Thymus (tissue), 11 donors: ENCODE results near the gene NADSYN1. TPM values are rescaled to one million over a fixed set of nuclear protein-coding genes. Genes with fewer than 3 reads are reported as not detected.

ENCODE experiments used
- DNase-seq, 9 donors: peaks; one replicate each; pipeline ENCODE4 v3.0.0-alpha.2; 2013; ENCODE audit warnings: low spot score in 9 of 9, low read depth in 6 of 9, missing footprints in 1 of 9
- H3K27ac ChIP-seq, 2 donors: one replicate each; pipeline ENCODE4 v1.5.1; 2013; ENCODE audit warnings: control low read depth in 1 of 2, low read depth in 1 of 2, low read length in 1 of 2, mild to moderate bottlenecking in 1 of 2, moderate library complexity in 1 of 2
- H3K27me3 ChIP-seq, 2 donors: one replicate each; pipeline ENCODE4 v1.5.1; 2013; ENCODE audit warnings: low read length in 1 of 2; ENCODE audit not compliant: control insufficient read depth in 2 of 2, insufficient read depth in 1 of 2
- H3K36me3 ChIP-seq, 2 donors: one replicate each; pipeline ENCODE4 v1.5.1; 2013; ENCODE audit warnings: low read length in 1 of 2, mild to moderate bottlenecking in 1 of 2, moderate library complexity in 1 of 2; ENCODE audit not compliant: control insufficient read depth in 2 of 2, insufficient read depth in 2 of 2
- H3K4me1 ChIP-seq, 2 donors: one replicate each; pipeline ENCODE4 v1.5.1; 2013; ENCODE audit warnings: low read length in 2 of 2; ENCODE audit not compliant: control insufficient read depth in 2 of 2, insufficient read depth in 2 of 2
- H3K4me3 ChIP-seq, 2 donors: one replicate each; pipeline ENCODE4 v1.5.1; 2013; ENCODE audit warnings: low read length in 2 of 2, control low read depth in 1 of 2, mild to moderate bottlenecking in 1 of 2
- H3K9me3 ChIP-seq, 2 donors: one replicate each; pipeline ENCODE4 v1.5.1; 2013; ENCODE audit warnings: low read length in 1 of 2, mild to moderate bottlenecking in 1 of 2; ENCODE audit not compliant: control insufficient read depth in 2 of 2, insufficient read depth in 1 of 2
- WGBS: extraction: QIAGEN DNeasy Blood & Tissue Kit; methylation state at CpG from one replicate; pipeline ENCODE4 v1.1.7; 2013; 5-methylcytosine and 5-hydroxymethylcytosine counted together
- polyA plus RNA-seq: library from polyadenylated mRNA; stranded (reverse); fragments of 200-250 nt; gene quantifications from one replicate; pipeline ENCODE4 v1.2.3, GENCODE V29; 2013
- total RNA-seq: library from RNA; stranded (reverse); fragments of 120-200 nt; gene quantifications from one replicate; pipeline ENCODE4 v1.2.4, GENCODE V29; 2013
- donor health status: healthy.

NADSYN1 gene
- total and polyA plus RNA-seq, 2 donors: 47.9 to 113 TPM

DNA sequence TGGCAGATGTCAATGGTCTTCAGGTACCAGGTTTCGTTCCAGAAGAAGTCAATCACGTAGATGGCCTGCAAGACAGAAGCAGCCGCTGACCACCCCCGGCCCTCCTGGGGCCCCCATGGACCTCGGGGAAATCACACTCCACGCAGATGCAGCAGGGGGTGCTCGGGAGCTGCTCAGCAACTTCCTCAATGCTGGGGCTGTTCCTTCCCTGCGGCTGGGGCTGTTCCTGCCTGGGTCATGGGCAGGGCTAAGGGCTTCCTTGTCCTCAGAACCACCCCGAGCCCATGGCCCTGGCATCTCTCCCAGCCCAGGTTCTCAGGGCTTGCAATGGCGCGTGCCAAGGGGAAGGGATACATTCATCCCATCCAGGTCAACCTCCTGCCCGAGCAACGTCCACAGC lies 15.1 kb upstream of the NADSYN1 start:
- WGBS: 86% methylated on average over 13 of the region's 13 CpGs
- H3K36me3 ChIP-seq: peaks cover 3 to 13% of the 10 kb centered on the region in 2 donors
- no peaks in the 10 kb centered on the region for H3K4me1 ChIP-seq
- no peak overlapping the region for H3K27ac ChIP-seq
- H3K4me3 ChIP-seq: no peak overlapping the region
- no peak for DNase-seq
- H3K9me3 ChIP-seq: no peaks in the 10 kb centered on the region
- no peaks in the 10 kb centered on the region for H3K27me3 ChIP-seq

DNA sequence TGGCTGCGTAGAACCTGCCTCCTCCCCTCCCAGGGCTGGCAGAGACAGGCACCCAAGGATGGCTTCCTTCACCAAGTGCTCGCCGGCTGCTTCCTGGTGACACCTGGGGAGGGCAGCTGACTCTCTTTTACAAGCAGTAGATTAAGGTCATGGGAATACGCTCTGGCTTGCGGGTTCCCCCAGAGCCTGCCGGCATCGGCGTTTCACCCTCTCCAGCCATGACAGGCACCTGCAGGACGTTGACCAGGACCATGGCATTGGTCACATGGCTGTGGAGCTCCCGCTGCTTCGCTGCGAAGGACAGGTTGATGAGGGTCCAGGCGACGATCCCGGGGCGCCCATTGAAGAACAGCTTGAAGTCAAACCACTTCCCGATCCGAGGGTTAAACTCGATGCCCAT lies 14.4 kb upstream of the NADSYN1 start:
- H3K27me3 ChIP-seq: no peaks in the 10 kb centered on the region
- H3K4me3 ChIP-seq: no peak overlapping the region
- H3K27ac ChIP-seq: no peak overlapping the region
- no peaks in the 10 kb centered on the region for H3K9me3 ChIP-seq
- WGBS: 98% methylated on average over 19 of the region's 19 CpGs
- H3K36me3 ChIP-seq: peaks cover 10 to 18% of the 10 kb centered on the region in 2 donors
- H3K4me1 ChIP-seq: no peaks in the 10 kb centered on the region
- DNase-seq: no peak

DNA sequence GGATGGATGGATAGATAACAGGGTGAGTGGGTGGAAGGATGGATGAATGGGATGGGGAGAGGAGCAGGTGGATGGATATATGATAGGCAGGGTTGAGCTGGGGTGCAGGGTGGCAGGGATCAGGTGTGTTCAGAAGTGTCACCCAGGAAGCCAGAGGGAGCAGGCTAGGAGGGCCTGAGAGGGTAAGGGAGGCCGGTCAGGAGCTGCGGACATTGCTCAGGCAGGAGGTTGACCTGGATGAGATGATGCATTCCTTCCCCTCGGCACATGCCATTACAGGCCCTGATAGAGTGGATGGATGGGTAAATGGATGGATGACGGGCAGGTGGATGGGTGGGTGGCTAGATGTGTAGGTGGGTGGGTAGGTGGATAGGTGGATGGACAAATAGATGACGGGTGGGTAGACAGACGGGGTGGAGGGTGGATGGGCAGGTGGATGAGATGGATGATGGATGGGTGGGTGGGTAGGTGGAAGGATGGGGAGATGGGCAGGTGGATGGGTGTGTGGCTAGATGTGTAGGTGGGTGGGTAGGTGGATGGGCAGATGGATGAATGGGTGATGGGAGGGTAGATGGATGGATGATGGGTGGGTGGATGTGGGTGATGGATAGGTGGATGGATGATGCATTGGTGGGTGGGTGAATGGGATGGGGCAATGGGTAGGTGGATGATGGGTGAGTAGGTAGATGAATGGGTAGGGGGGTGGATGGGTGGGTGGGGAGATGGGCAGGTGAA lies 12.8 kb upstream of the NADSYN1 start:
- Histone ChIP-seq H3K27me3 (no peaks in the 10 kb centered on the region), H3K9me3 (no peaks in the 10 kb centered on the region), H3K27ac (no peak overlapping the region), H3K4me3 (no peak overlapping the region), H3K4me1 (no peaks in the 10 kb centered on the region), H3K36me3 (peaks cover 16 to 19% of the 10 kb centered on the region in 2 donors)
- no peak for DNase-seq
- 98% methylated on average over 6 of the region's 6 CpGs for WGBS

DNA sequence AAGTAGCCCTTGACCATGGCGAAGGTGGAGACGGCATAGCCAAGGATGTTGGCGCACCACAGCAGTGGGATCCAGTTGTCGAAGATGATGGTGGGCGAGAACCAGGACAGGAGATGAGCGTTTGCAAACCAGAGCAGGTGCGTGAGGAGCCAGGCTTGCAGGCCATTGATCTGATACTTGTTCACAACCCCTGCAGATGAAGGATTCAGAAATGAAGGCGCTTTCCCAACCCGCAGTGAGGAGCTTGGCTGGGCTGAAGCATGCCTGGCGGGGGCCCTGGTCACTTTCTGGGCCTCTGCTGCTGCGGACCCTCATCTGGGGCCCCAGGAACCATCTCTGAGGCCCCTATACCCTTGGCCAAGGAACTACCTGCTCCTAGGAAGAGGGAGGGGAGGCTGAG lies 11.8 kb upstream of the NADSYN1 start:
- Histone ChIP-seq H3K4me1 (no peaks in the 10 kb centered on the region), H3K4me3 (no peak overlapping the region), H3K9me3 (no peaks in the 10 kb centered on the region), H3K27me3 (no peaks in the 10 kb centered on the region), H3K27ac (no peak overlapping the region), H3K36me3 (peaks cover 14 to 16% of the 10 kb centered on the region in 2 donors)
- no peak for DNase-seq
- WGBS: 98% methylated on average over 11 of the region's 11 CpGs

DNA sequence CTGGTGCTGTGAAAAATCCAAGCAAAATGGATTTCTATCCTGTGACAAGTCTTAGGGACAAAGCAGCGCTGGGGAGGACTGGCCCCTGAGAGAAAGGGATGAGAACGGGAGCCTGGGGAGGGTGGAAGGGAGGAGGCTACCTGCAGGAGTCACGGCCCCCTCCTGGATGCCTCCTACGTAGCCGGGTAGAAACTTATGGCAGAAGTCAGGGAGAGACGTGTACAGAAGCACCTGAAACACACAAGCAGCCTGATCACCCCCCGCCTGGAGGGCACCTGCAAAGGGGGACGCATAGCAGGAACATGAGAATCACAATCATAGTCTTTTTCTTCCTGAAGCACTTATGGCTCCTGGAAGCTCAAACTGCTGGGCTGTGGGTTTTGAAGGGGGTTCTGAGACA lies 10.9 kb upstream of the NADSYN1 start:
- Histone ChIP-seq H3K36me3 (peaks cover 14 to 16% of the 10 kb centered on the region in 2 donors), H3K27ac (no peak overlapping the region), H3K9me3 (no peaks in the 10 kb centered on the region), H3K27me3 (no peaks in the 10 kb centered on the region), H3K4me3 (no peak overlapping the region), H3K4me1 (no peaks in the 10 kb centered on the region)
- DNase-seq: no peak
- 97% methylated on average over 8 of the region's 8 CpGs for WGBS

DNA sequence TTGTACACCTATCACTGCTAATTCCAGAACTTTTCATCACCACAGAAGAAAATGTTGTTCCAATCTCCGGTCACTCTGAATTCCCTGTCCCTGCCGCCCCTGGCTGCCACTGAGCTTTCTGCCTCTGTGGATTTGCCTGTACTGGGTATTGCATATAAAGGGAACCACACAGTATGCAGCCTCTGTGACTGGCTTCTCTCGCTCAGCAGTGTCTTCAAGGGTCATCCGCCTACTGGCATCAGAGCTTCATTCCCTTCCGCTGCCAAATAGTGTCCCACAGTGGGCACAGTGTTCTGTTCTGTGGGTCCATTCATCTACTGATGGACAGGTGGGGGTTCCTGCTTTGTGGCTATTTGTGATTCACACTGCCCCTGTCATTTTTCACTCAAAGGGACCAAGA lies 10.1 kb upstream of the NADSYN1 start:
- Histone ChIP-seq H3K27me3 (no peaks in the 10 kb centered on the region), H3K4me1 (peaks cover 0 to 6% of the 10 kb centered on the region in 2 donors), H3K27ac (no peak overlapping the region), H3K4me3 (no peak overlapping the region), H3K36me3 (peaks cover 14 to 16% of the 10 kb centered on the region in 2 donors), H3K9me3 (no peaks in the 10 kb centered on the region)
- 98% methylated on average over 5 of the region's 5 CpGs for WGBS
- no peak for DNase-seq

DNA sequence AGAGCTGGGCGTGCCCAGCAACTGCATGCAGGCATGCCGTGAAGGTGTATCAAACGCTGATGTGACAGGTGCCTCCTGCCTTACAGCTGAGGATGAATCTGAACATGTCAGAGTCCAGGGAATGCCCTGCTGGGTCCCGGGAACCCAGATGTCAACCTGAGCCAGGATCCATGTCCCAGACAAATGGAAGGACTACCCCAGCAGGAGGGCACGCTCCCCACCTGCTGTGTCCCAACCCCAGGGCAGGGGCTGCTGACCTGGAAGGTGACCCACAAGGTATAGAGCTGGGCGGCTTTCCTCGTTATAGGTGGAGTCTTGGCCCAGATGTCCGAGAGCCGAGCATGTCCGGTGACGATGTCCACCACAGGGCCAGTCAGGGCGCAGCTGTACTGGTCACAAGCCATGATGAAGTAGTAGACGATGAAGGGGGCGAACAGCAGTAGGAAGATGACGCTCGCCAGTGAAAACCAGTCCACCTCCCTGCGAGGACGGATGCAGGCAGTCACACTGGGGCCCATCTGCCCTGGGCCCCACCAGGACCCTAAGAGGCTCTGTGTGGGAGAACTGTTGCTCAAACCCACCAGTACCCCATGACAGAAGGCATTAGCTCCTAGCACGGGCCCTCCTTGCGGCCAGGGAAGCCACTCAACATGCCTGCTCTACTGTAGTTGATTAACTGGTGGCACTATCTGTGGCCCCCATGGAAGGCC lies 9.1 kb upstream of the NADSYN1 start:
- peaks cover 7 to 16% of the 10 kb centered on the region in 2 donors for H3K36me3 ChIP-seq
- H3K27ac ChIP-seq: no peak overlapping the region
- WGBS: 97% methylated on average over 20 of the region's 20 CpGs
- H3K4me3 ChIP-seq: no peak overlapping the region
- H3K4me1 ChIP-seq: peaks cover 0 to 10% of the 10 kb centered on the region in 2 donors
- no peaks in the 10 kb centered on the region for H3K9me3 ChIP-seq
- no peaks in the 10 kb centered on the region for H3K27me3 ChIP-seq
- DNase-seq: no peak

DNA sequence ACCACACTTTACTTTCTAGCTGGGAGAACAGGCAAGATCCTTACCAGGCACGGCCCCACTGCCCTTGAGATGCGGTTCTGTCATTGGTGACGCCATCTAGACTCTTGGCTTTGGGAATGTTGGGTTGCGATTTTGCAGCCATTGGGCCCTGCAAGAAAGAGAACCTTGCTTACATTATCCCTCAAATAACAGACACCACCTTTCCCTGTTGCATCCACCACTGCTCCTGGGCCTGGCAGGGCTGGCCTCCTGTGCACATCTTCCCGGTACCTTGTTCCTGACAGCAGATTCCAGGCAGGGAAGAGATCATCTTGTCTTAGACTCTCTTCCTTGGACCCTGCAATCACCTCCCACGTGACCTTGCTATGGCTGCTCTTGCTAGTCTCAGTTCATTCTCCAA lies 8.2 kb upstream of the NADSYN1 start:
- Histone ChIP-seq H3K27me3 (no peaks in the 10 kb centered on the region), H3K36me3 (peaks cover 7 to 16% of the 10 kb centered on the region in 2 donors), H3K4me1 (peaks cover 7 to 19% of the 10 kb centered on the region in 2 donors), H3K27ac (no peak overlapping the region), H3K4me3 (no peak overlapping the region), H3K9me3 (no peaks in the 10 kb centered on the region)
- DNase-seq: no peak
- WGBS: 98% methylated on average over 6 of the region's 6 CpGs

DNA sequence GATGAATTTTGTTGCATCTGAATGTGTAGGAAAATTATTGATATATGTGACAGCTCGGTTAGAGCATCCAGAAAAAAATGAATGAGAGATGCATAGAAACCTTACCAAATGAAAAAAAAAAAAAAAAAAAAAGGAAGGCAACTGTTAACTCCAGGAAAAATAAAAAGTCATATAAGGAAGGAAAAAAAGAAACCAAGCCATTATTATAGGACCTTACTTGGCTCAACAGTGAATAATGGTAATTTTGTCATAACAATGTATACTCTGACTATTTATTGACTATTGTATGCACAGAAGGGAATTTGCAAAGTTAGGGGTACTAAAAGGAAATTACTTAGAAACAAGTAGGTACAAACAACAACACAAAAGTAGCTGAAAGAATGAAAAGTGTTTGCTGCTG lies 6.9 kb upstream of the NADSYN1 start:
- H3K9me3 ChIP-seq: no peaks in the 10 kb centered on the region
- H3K27me3 ChIP-seq: no peaks in the 10 kb centered on the region
- peaks cover 7 to 16% of the 10 kb centered on the region in 2 donors for H3K36me3 ChIP-seq
- H3K4me3 ChIP-seq: no peak overlapping the region
- no peak overlapping the region for H3K27ac ChIP-seq
- 98% methylated on average over 1 of the region's 1 CpG for WGBS
- no peak for DNase-seq
- peaks cover 8 to 19% of the 10 kb centered on the region in 2 donors for H3K4me1 ChIP-seq
